M059J (cell line): Measurements from ENCODE around the gene PDK4. TPM values are rescaled to one million over a fixed set of nuclear protein-coding genes. Genes with fewer than 3 reads are reported as not detected.
A peak's percentile ranks its signal among the peaks of the same experiment; 100 is the strongest.

Experiments used
- DNase-seq: peaks from one replicate; pipeline ENCODE4 v3.0.0-alpha.2; 2012; ENCODE audit warnings: low read depth
- total RNA-seq: library from RNA; depleted of rRNA; stranded (reverse); fragments of >200 nt; shearing (Covaris generic); gene quantifications from 2 replicates; pipeline ENCODE4 v1.2.3, GENCODE V29; 2014; rRNA removed

PDK4 gene
- 0.30 and 1.1 TPM in 2 replicates for total RNA-seq

- DNase-seq, result peak; percentile 86
Measured at GRCh38 chr7:95596198-95597063, at the start of gene PDK4. Gene PDK4, minus strand, starts transcription at chr7:95596516. Its CDS starts 223 bp downstream, at chr7:95596293.

- DNase-seq, result peak; percentile 21
Measured at GRCh38 chr7:95642173-95642572, 45.9 kb upstream of the PDK4 start.

DNA sequence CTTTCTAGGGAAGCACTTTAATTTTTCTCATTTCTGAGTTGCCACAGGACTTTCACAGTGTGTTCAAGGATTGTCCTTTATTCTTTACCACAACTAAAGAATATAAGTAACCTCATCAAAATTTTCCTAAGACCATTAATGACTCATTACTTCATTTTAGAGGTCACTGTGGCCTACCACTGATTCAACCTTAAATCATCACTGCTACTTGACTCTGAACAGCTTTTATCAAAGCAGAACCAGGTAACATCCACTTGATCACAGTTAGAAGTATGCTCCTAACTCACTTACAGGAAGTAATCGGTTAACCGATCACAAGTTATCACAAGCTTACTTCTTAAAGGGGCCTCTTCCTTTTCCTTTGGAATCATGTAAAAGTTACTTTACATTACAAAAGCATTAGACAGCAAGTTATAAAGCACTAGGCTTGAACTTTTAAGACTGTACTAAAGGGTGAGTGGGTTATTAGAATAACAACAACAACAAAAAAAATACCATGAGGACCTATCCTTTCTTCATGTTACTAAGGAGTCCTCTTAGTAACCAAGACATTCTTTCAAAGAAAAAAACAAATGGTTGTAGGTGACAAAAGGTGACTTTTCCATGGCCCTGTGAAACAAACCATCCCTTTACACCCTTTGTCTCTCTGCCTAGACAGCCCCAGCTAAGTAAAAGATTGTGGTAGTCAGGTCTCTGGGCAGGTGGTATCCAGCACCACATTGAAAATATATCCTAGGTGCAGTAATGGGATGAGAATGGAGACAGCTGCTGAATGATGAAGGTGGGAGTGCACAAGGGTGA, 40.0 kb upstream of the PDK4 start:
- DNase-seq, result peak; percentile 75

GRCh38 chr7:95632609-95633008, 36.3 kb upstream of the PDK4 start:
- DNase-seq, result peak; percentile 80

DNA sequence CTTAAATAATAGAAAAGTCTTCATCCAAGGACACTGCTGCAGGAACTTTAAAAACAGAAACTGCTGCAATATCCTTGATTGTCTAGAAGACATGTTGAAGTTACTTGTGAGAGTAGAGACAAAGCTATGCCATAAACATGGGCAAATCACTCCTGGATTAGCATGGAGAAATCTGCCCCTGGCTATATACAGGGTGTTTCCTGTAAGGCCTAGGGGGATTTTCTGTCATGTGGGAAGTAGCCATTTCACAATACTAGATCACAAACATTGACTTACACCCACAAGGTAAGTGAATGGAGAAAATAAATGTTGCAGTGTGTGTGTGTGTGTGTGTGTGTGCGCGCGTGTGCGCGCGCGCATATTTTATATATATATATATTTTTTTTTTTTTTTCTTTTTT, 35.2 kb upstream of the PDK4 start:
- peak; percentile 18 for DNase-seq

GRCh38 chr7:95630702-95631458, 34.6 kb upstream of the PDK4 start:
- no peak for DNase-seq

GRCh38 chr7:95628831-95629439, 32.6 kb upstream of the PDK4 start:
- no peak for DNase-seq

GRCh38 chr7:95623788-95624187, 27.5 kb upstream of the PDK4 start:
- no peak for DNase-seq

- DNase-seq, result no peak
Measured at GRCh38 chr7:95622859-95623258, 26.5 kb upstream of the PDK4 start.

DNA sequence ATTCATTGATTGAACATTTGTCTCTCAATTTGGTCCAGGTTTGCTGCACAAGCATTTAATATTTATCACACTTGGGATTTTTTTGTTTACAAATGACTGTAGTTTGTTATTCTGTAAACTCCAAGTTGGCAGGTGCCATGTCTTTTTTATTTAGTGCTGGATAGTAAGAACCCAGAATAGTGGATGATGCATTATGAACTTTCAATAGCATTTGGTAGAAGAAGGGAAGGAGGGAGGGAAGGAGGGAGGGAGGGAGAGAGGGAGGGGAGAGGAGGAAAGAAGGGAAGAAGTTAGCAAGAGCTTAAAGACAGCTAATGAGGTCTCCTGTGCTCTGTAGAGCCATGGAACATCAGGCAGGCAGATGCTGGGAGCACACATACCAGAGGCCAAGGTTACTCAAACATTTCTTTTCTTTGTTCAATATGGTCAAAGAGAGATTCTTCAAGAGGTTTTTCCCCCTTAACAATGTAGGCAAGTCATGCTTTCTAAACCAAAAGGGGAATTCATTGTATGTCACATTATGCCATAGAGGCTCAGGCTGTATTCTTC, 25.8 kb upstream of the PDK4 start:
- DNase-seq, result no peak

DNA sequence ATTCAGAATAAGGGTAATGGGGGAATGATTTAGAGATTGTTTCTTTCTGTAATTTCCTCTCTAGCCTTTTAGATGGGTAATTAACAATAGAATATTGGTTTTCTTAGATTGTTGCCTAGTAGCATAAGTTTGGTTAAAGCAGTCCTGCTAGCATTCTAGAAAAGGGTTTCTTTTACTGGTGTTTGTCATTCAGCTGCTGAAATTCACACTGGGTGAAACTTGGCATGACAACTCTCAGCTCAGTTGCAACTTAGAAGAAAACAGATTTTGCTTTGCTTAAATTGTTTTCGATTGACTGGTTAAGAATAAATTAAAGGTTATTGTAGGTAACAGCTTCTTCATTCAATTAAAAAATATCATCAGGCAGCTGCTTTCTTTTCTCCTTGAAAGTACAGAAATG, 25.1 kb upstream of the PDK4 start:
- no peak for DNase-seq

GRCh38 chr7:95620631-95621030, 24.3 kb upstream of the PDK4 start:
- DNase-seq, result no peak

GRCh38 chr7:95619921-95620320, 23.6 kb upstream of the PDK4 start:
- DNase-seq, result no peak

DNA sequence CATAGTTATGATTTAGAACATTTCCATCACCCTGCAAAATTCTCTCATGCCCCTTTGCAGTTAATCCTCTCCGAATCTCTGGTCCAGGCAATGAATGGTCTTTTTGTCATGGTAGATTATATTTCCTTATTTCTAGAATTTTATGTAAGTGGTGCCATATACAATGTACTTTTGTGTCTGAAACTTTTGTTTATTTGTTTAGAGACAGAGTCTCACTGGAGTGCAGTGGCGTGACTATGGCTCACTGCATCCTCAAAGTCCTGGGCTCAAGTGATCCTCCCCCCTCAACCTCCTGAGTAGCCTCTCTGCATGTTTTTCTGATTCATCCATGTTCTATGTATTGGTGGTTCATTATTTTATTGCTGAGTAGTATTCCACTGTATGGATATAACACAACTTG, 23.2 kb upstream of the PDK4 start:
- no peak for DNase-seq

- no peak for DNase-seq
Measured at GRCh38 chr7:95614442-95614940, 18.2 kb upstream of the PDK4 start.

- no peak for DNase-seq
Measured at GRCh38 chr7:95611224-95611623, 14.9 kb upstream of the PDK4 start.

DNA sequence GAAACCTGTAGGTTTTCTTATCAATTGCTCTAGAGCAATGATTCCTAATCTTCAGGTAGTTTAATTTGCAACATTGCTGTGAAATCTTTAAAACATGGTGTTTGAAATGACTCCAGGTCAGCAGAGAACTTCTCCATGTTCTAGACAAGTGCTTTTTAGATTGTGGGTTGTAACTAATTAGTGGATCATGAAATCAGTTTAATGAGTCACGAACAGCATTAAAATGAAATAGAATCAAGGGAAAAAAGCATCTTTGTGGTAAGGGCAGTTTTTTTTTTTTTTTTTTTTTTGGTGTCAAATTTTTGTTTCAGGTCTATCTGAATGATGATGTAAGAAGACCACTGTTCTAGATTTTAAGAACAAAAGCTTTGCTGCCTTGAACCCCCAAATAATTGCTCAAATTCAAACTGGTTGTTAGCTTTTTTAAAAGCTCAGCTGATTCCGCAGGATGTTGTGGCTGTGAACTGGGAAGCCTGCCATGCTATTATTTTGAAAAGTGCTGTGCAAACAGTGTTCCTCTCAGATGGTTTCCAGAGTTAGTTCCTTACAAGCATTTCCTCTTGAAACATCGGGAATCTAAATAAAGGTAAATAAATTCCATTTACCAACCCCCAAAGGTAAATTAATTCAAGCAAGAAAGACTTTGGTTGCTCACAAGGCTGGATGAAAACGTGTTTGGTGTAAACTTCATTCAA, 13.1 kb upstream of the PDK4 start:
- DNase-seq, result peak; percentile 64

- peak; percentile 98 for DNase-seq
Measured at GRCh38 chr7:95608359-95609173, 12.2 kb upstream of the PDK4 start.

- DNase-seq, result no peak
Measured at GRCh38 chr7:95607561-95607960, 11.2 kb upstream of the PDK4 start.

DNA sequence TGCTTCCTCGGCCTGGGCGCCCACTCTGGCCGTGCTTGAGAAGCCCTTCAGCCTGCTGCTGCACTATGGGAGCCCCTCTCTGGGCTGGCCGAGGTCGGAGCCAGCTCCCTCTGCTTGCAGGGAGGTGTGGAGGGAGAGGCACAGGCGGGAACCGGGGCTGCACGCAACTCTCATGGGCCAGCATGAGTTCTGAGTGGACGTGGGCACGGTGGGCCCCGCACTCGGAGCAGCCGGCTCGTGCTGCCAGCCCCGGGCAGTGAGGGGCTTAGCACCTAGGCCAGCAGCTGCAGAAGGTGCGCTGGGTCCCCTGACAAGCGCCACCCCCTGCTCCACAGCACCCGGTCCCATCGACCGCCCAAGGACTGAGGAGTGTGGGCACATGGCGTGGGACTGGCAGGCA, 9.0 kb upstream of the PDK4 start:
- DNase-seq, result no peak
